Measurements from ENCODE around the gene ZNF48. TPM values are rescaled to one million over a fixed set of nuclear protein-coding genes. Genes with fewer than 3 reads are reported as not detected.

Gene ZNF48
- total RNA-seq, 1 donor from 2014 or later: 6.1 TPM

GRCh38 chr16:30369091-30369937 is 25.9 kb upstream of the ZNF48 start:
- H3K4me1 ChIP-seq: peaks cover 29% of the 10 kb centered on the region
- peak overlapping the region; percentile 67 for H3K4me3 ChIP-seq
- intact Hi-C loops (cut with DNase I): no loop called here
- DNase-seq: no peak
- TF ChIP-seq CTCF (IDR thresholded peaks at IDR 0.05): no peak
- no peaks in the 10 kb centered on the region for H3K27me3 ChIP-seq
- no peaks in the 10 kb centered on the region for H3K9me3 ChIP-seq
- no peak for ATAC-seq
- H3K36me3 ChIP-seq: peaks cover 14% of the 10 kb centered on the region
- H3K27ac ChIP-seq: peak overlapping the region; percentile 71

DNA sequence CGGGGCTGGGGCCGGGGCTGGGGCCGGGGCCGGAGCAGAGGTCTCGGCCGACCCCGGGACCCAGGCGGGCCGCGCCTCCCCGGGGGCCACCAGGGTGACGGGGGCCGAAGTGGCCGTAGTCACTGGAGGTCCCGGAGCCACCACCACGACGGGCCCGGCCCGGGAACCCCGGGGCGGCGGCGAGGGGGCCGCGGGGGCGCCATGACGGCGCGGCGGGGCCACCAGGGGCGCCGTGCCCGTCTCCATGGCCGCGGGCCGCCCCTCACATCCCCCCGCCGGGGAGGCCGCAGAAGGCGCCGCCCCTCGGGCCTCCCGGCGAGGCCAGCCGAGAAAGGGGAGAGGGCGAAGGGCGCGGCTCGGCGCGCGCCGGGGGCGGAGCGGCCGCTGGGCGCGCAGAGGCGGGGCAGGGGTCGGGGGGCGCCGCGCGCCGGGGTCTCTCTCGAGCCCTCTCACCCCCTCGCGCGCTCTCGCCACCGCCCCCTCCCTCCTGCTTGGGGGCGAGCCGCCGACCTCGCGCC is 25.2 kb upstream of the ZNF48 start:
- H3K27me3 ChIP-seq: no peaks in the 10 kb centered on the region
- ATAC-seq (no peak), DNase-seq (no peak)
- no peaks in the 10 kb centered on the region for H3K9me3 ChIP-seq
- peak overlapping the region; percentile 71 for H3K27ac ChIP-seq
- intact Hi-C loops (cut with DNase I): no loop called here
- TF ChIP-seq CTCF (IDR thresholded peaks at IDR 0.05): no peak
- H3K36me3 ChIP-seq: peaks cover 8% of the 10 kb centered on the region
- peaks cover 29% of the 10 kb centered on the region for H3K4me1 ChIP-seq
- peak overlapping the region; percentile 67 for H3K4me3 ChIP-seq

GRCh38 chr16:30370456-30371247 is 24.6 kb upstream of the ZNF48 start, which contains the start of gene TBC1D10B:
TBC1D10B (minus strand) TSS chr16:30370494; CDS start chr16:30370183, 311 bp downstream.
- peak; percentile 39 for TF ChIP-seq CTCF (IDR thresholded peaks at IDR 0.05)
- H3K4me1 ChIP-seq: peaks cover 29% of the 10 kb centered on the region

GRCh38 chr16:30371248-30371816 is 23.9 kb upstream of the ZNF48 start:
- Histone ChIP-seq H3K4me1 (peaks cover 24% of the 10 kb centered on the region), H3K36me3 (no peaks in the 10 kb centered on the region), H3K27me3 (no peaks in the 10 kb centered on the region), H3K9me3 (no peaks in the 10 kb centered on the region), H3K4me3 (peak overlapping the region; percentile 56), H3K27ac (peak overlapping the region; percentile 87)
- DNase-seq (no peak), ATAC-seq (no peak)
- intact Hi-C loops (cut with DNase I): no loop called here
- TF ChIP-seq CTCF (IDR thresholded peaks at IDR 0.05): no peak

More at GRCh38 chr16:30370456-30371247, 24.6 kb upstream of the ZNF48 start, which contains the start of gene TBC1D10B:
- DNase-seq: peak; percentile 98
- Histone ChIP-seq H3K4me3 (peak within 1 kb of the TSS; percentile 67), H3K36me3 (peaks cover under 1% of the 10 kb centered on the region), H3K27ac (peak within 1 kb of the TSS; percentile 87), H3K9me3 (no peaks in the 10 kb centered on the region), H3K27me3 (no peaks in the 10 kb centered on the region)
- peak; percentile 92 for ATAC-seq
- intact Hi-C loops (cut with DNase I): no loop called here

DNA sequence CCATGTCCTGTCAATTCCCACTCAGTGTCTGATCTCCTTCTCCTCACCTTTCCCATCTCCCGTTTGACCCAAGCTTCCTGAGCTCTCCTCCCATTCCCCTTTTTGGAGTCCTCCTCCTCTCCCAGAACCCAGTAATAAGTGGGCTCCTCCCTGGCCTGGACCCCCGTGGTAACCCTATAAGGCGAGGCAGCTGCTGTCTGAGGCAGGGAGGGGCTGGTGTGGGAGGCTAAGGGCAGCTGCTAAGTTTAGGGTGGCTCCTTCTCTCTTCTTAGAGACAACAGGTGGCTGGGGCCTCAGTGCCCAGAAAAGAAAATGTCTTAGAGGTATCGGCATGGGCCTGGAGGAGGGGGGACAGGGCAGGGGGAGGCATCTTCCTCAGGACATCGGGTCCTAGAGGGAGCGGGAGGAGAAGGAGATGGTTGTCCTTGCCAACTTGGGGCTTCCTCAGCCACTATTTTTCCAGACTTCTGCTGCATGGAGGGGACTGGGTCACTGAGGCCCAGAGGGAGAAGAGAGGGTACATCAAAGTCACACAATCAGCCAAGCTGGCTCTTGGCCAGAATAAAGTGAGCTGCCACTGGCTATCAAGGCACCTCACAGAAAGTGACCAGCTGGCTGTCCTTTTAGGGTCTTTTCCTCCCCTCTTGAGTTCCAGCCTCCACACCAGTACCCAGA is 23.0 kb upstream of the ZNF48 start:
- intact Hi-C loops (cut with DNase I): no loop called here
- Histone ChIP-seq H3K4me3 (no peak overlapping the region), H3K27ac (no peak overlapping the region), H3K36me3 (no peaks in the 10 kb centered on the region), H3K27me3 (no peaks in the 10 kb centered on the region), H3K9me3 (no peaks in the 10 kb centered on the region), H3K4me1 (peaks cover 23% of the 10 kb centered on the region)
- no peak for TF ChIP-seq CTCF (IDR thresholded peaks at IDR 0.05)
- ATAC-seq (no peak), DNase-seq (no peak)
